Breast epithelium (tissue), 4 donors: ENCODE data around the gene USP6NL. TPM values are rescaled to one million over a fixed set of nuclear protein-coding genes. Genes with fewer than 3 reads are reported as not detected.

Experiments
- DNase-seq, 2 donors: peaks; one replicate each; pipeline ENCODE4 v3.0.0-alpha.2; 2019; ENCODE audit warnings: low spot score in 2 of 2
- H3K27ac ChIP-seq, 2 donors: fragments of 200-600 bp; sonication (generic) in 1 of 2; one replicate each; pipeline ENCODE4 v1.5.1; 2016 to 2019; ENCODE audit warnings: mild to moderate bottlenecking in 1 of 2
- H3K27me3 ChIP-seq, 2 donors: fragments of 200-600 bp; sonication (generic) in 1 of 2; one replicate each; pipeline versions ENCODE4 v1.5.1 to v1.6.0; 2017 to 2019; ENCODE audit warnings: control low read depth in 1 of 2, mild to moderate bottlenecking in 1 of 2
- H3K36me3 ChIP-seq: fragments of 200-600 bp; one replicate; pipeline ENCODE4 v1.5.1; 2019
- H3K4me1 ChIP-seq, 2 donors: fragments of 200-600 bp; sonication (generic); one replicate each; pipeline ENCODE4 v1.5.1; 2016 to 2019; ENCODE audit warnings: control low read depth in 1 of 2
- H3K4me3 ChIP-seq, 3 donors: fragments of 200-600 bp; sonication (generic); 1 replicate in 2 of 3; 2 replicates in 1 of 3; pipeline ENCODE4 v1.5.1; 2016 to 2019; ENCODE audit warnings: mild to moderate bottlenecking in 3 of 3, moderate library complexity in 2 of 3
- H3K9me3 ChIP-seq, 2 donors: fragments of 200-600 bp; sonication (generic) in 1 of 2; one replicate each; pipeline ENCODE4 v1.5.1; 2016 to 2019; ENCODE audit warnings: control low read depth in 1 of 2
- CTCF ChIP-seq, 3 donors: fragments of 450-650 bp; IDR thresholded peaks; one replicate each; pipeline ENCODE4 v1.5.1; 2016 to 2017; ENCODE audit warnings: antibody characterized with exemption in 3 of 3, mild to moderate bottlenecking in 3 of 3, moderate library complexity in 3 of 3
- POLR2A ChIP-seq: fragments of 450-650 bp; IDR thresholded peaks from one replicate; pipeline ENCODE4 v1.6.1; 2016; ENCODE audit warnings: antibody characterized with exemption, mild to moderate bottlenecking, moderate library complexity
- POLR2AphosphoS5 ChIP-seq, 3 donors: sonication (generic); formaldehyde crosslinking; IDR thresholded peaks; one replicate each; pipeline ENCODE4 v1.6.1; 2017; ENCODE audit warnings: antibody characterized with exemption in 3 of 3
- intact Hi-C: fragments of 100-400 bp; cut with DNase I; formaldehyde crosslinking; loops from one replicate; pipeline ENCODE4 v1.15.1; 2023; ENCODE audit warnings: low total_unique reads
- total RNA-seq, 3 donors: library from RNA; depleted of rRNA; stranded (reverse); fragments of >200 nt; gene quantifications; one replicate each; pipeline ENCODE4 v1.1.0, GENCODE V29; 2016

USP6NL gene
- total RNA-seq, 3 donors from 2014 or later: 13.8 to 28.7 (median 19.7) TPM

- DNase-seq: no peak
- intact Hi-C loops: no loop called here
- TF ChIP-seq POLR2AphosphoS5 (IDR thresholded peaks at IDR 0.05) (no peak), CTCF (IDR thresholded peaks at IDR 0.05) (no peak), POLR2A (no peak)
Measured at GRCh38 chr10:11489591-11489990, 121.9 kb downstream of the USP6NL start.

GRCh38 chr10:11488126-11488525 is 123.3 kb downstream of the USP6NL start:
- H3K4me1 ChIP-seq: no peaks in the 10 kb centered on the region
- no peak overlapping the region for H3K27ac ChIP-seq
- H3K4me3 ChIP-seq: no peak overlapping the region
- no peaks in the 10 kb centered on the region for H3K9me3 ChIP-seq
- intact Hi-C loops: no loop called here
- no peaks in the 10 kb centered on the region for H3K36me3 ChIP-seq
- TF ChIP-seq POLR2AphosphoS5 (IDR thresholded peaks at IDR 0.05): no peak
- no peaks in the 10 kb centered on the region for H3K27me3 ChIP-seq
- no peak for DNase-seq

More at GRCh38 chr10:11489591-11489990, 121.9 kb downstream of the USP6NL start:
- Histone ChIP-seq H3K9me3 (no peaks in the 10 kb centered on the region), H3K4me3 (no peak overlapping the region), H3K27ac (no peak overlapping the region), H3K36me3 (no peaks in the 10 kb centered on the region), H3K4me1 (no peaks in the 10 kb centered on the region), H3K27me3 (no peaks in the 10 kb centered on the region)

GRCh38 chr10:11483201-11484148 is 128.0 kb downstream of the USP6NL start:
- intact Hi-C loops: no loop called here
- Histone ChIP-seq H3K9me3 (no peaks in the 10 kb centered on the region), H3K36me3 (no peaks in the 10 kb centered on the region), H3K27me3 (no peaks in the 10 kb centered on the region), H3K4me1 (no peaks in the 10 kb centered on the region), H3K4me3 (no peak overlapping the region), H3K27ac (no peak overlapping the region)
- TF ChIP-seq POLR2AphosphoS5 (IDR thresholded peaks at IDR 0.05): no peak
- no peak for TF ChIP-seq POLR2A
- no peak for TF ChIP-seq CTCF (IDR thresholded peaks at IDR 0.05)
- DNase-seq: no peak

- intact Hi-C loops: no loop called here
Measured at GRCh38 chr10:11482306-11482705, 129.1 kb downstream of the USP6NL start.

GRCh38 chr10:11480687-11481086 is 130.8 kb downstream of the USP6NL start:
- intact Hi-C loops: no loop called here
- Histone ChIP-seq H3K36me3 (no peaks in the 10 kb centered on the region), H3K4me1 (no peaks in the 10 kb centered on the region), H3K9me3 (no peaks in the 10 kb centered on the region), H3K27ac (no peak overlapping the region), H3K4me3 (no peak overlapping the region), H3K27me3 (no peaks in the 10 kb centered on the region)
- DNase-seq: no peak
- TF ChIP-seq POLR2A: no peak

More at GRCh38 chr10:11482306-11482705, 129.1 kb downstream of the USP6NL start:
- Histone ChIP-seq H3K4me3 (no peak overlapping the region), H3K36me3 (no peaks in the 10 kb centered on the region), H3K27me3 (no peaks in the 10 kb centered on the region), H3K9me3 (no peaks in the 10 kb centered on the region), H3K27ac (no peak overlapping the region), H3K4me1 (no peaks in the 10 kb centered on the region)
- no peak for TF ChIP-seq POLR2A
- TF ChIP-seq CTCF (IDR thresholded peaks at IDR 0.05): no peak
- no peak for TF ChIP-seq POLR2AphosphoS5 (IDR thresholded peaks at IDR 0.05)
- DNase-seq: no peak

- H3K4me3 ChIP-seq: no peak overlapping the region
- TF ChIP-seq POLR2AphosphoS5 (IDR thresholded peaks at IDR 0.05): no peak
- TF ChIP-seq CTCF (IDR thresholded peaks at IDR 0.05): no peak
- no peak for TF ChIP-seq POLR2A
- H3K27me3 ChIP-seq: no peaks in the 10 kb centered on the region
- no peaks in the 10 kb centered on the region for H3K36me3 ChIP-seq
- no peaks in the 10 kb centered on the region for H3K4me1 ChIP-seq
- H3K27ac ChIP-seq: no peak overlapping the region
- no peaks in the 10 kb centered on the region for H3K9me3 ChIP-seq
- intact Hi-C loops: no loop called here
- DNase-seq: no peak
Measured at GRCh38 chr10:11479300-11479699, 132.2 kb downstream of the USP6NL start.
